Frontal cortex (tissue), 4 donors: Measurements from ENCODE around the gene MERTK. TPM values are rescaled to one million over a fixed set of nuclear protein-coding genes. Genes with fewer than 3 reads are reported as not detected.
"Not testable (repeated sequence)": the region's sequence is repeated elsewhere in the genome, so short reads cannot be mapped to it uniquely, and the experiment has no call there.

Experiments used
- DNase-seq, 2 donors: peaks; one replicate each; pipeline ENCODE4 v3.0.0; 2012; ENCODE audit warnings: low spot score in 2 of 2
- FAIRE-seq: peaks from 2 replicates; lab custom pipeline; 2012; peaks lifted over from hg19 to GRCh38; lab: Jason Lieb, UNC
- total RNA-seq: library from RNA; depleted of rRNA; stranded (reverse); fragments of >200 nt; gene quantifications from one replicate; pipeline ENCODE4 v1.2.3, GENCODE V29; 2014
- donor health status: control.
- donor health status: control.
- donor health status: control.

Gene MERTK
- total RNA-seq = 2.4 TPM

GRCh38 chr2:111897924-111898702 is at the start of gene MERTK:
TSS of gene MERTK (plus strand) at chr2:111898607. CDS start at chr2:111898736, 129 bp downstream.
- peak; percentile 86 to 95 for DNase-seq
- FAIRE-seq = no peak

- not testable (repeated sequence) for DNase-seq
These were observed 47.8 kb upstream of the MERTK start for GRCh38 chr2:111850646-111851045.

GRCh38 chr2:111852544-111852943 is 45.9 kb upstream of the MERTK start:
- not testable (repeated sequence) for FAIRE-seq, DNase-seq

More at GRCh38 chr2:111850646-111851045, 47.8 kb upstream of the MERTK start:
- peak; percentile 15 for FAIRE-seq

GRCh38 chr2:111860005-111860404 is 38.4 kb upstream of the MERTK start:
- FAIRE-seq, DNase-seq: not testable (repeated sequence)

- not testable (repeated sequence) for DNase-seq, FAIRE-seq
These were observed 33.3 kb upstream of the MERTK start for GRCh38 chr2:111865124-111865523.

GRCh38 chr2:111872806-111873205 is 25.6 kb upstream of the MERTK start:
- not testable (repeated sequence) for DNase-seq
- peak; percentile 75 for FAIRE-seq

- FAIRE-seq (no peak), DNase-seq (peak; percentile 73 to 74)
These were observed 14.5 kb upstream of the MERTK start, which contains the start of gene ANAPC1 for GRCh38 chr2:111883661-111884591. TSS of gene ANAPC1 (minus strand) at chr2:111884193. CDS start at chr2:111880825, 3,368 bp downstream.

- DNase-seq (no peak), FAIRE-seq (no peak)
These were observed 13.8 kb upstream of the MERTK start for GRCh38 chr2:111884592-111884964.

GRCh38 chr2:111896024-111896423 is 2.4 kb upstream of the MERTK start:
- FAIRE-seq = no peak
- no peak for DNase-seq

DNA sequence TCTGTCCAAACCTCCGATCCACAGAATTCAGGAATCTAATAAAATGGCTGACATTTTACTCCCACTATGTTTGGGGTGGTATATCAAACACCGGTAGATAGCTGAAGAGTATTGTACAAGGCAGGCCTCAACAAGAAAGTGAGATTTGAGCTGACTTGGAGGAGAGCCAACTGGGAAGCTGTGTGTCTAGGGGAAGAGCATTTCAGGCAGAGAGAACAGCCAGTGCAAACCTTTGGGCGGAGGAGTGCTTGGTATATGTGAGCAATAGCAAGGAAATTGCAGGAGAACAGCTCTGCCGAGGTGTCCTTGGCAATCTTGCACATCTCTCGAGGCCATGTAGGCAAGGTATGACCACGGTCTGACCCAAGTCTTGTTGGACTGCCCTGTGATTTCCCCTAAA is 1.8 kb upstream of the MERTK start:
- FAIRE-seq = no peak

DNA sequence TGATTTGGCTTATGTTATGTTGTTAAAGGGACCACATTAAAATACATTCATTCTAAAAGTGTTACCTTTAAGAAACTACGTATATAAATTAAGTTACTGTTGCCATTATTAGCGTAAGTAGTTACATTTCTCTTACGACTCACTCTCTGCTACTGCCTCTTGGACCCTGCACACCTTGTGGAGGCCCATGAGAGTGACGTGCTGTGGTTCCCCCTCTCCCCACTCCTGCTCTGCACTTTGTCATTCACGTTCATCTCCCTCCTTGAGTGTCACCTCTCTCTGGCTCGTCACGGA is 830 bp upstream of the MERTK start:
- DNase-seq (no peak), FAIRE-seq (no peak)

More for the DNA sequence above, 1.8 kb upstream of the MERTK start:
- no peak for DNase-seq

DNA sequence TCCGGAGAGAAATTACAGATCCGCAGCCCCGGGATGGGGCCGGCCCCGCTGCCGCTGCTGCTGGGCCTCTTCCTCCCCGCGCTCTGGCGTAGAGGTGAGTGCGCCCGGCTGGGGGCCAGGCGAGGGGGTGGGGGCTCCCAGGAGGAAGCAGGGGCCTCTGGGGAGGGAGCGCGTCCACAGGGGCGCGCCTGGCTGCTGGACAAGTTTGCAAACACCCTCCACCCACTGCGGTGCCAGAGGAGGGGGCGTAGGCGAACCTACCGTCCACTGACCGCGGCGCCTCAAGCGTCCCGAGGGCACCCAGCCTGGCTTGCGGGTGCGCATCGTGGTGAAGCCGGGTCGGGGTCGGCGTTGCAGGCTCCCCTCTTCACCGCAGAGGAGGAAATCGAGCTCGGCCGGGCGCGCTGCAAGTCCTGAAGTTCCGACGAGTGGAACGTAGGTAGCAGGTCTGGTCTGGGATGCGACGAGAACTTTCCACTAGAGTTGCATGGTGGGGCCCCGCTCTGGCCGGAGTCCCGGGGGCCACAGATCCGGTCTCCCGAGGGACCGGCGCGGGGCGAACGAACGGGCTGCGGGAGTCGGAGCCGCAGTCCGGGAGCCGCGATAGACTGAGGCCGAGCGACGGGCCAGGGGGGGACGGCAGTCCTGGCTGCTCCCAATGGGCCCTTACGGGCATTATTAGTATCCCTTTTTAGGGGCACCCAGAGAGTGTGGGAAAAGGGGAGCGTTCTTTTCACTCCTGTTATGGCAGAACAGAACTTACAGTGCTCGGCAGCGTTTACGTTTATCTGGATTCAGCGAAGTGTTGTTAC is 502 bp downstream of the MERTK start:
- DNase-seq = peak in 1 of 2 donors; percentile 25
- no peak for FAIRE-seq

- no peak for FAIRE-seq
- no peak for DNase-seq
These were observed 2.5 kb downstream of the MERTK start for GRCh38 chr2:111900859-111901258.

- FAIRE-seq (no peak), DNase-seq (no peak)
These were observed 5.1 kb downstream of the MERTK start for GRCh38 chr2:111903516-111903915.

- no peak for FAIRE-seq
- DNase-seq = no peak
These were observed 5.6 kb downstream of the MERTK start for GRCh38 chr2:111903930-111904439.

DNA sequence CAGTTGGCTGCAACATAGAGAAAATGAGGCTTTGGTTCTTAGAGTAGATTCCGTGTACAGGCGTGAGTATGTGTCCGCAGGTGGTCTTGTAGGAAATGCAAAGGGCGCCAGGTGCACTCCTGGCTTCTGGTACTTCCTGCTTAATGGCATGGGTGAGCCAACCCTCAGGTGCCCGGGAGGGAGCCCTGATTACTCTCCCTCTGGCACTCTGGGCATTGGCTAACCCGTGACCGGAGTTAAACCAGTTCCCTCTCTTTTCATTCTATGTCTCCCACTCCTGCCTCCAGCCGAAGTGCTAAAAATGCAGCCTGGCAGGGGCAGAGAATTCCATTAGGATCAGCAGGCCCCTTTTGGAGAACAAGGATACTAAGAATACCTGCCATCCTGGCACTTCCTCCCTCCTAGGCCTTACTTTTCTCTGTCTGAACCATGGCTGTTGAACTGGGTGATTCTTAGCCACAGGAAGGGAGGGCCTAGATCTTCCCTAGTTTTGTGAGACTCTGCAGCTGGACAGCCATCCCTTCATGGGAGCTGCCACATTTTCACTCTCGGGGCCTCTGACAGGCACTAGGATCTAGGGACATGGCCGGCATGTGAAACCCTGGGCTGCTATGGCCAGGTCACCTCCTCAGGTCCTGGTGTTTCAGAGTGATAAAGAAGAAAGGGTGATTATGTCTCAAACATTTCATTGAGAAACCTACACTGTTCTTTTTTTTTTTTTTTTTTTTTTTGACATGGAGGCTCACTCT is 6.5 kb downstream of the MERTK start:
- no peak for FAIRE-seq
- DNase-seq = no peak

DNA sequence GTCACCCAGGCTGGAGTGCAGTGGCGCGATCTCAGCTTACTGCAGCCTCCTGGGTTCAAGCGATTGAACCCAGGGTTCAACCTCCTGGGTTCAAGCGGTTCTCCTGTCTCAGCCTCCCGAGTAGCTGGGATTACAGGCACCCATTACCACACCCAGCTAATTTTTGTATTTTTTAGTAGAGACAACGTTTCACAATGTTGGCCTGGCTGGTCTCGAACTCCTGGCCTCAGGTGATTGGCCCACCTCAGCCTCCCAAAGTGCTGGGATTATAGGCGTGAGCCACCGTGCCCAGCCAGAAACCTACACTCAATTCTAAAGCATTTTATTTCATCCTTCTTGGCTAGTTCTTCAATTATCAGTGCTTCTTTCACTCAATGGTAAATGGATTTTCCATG is 7.1 kb downstream of the MERTK start:
- not testable (repeated sequence) for DNase-seq, FAIRE-seq

DNA sequence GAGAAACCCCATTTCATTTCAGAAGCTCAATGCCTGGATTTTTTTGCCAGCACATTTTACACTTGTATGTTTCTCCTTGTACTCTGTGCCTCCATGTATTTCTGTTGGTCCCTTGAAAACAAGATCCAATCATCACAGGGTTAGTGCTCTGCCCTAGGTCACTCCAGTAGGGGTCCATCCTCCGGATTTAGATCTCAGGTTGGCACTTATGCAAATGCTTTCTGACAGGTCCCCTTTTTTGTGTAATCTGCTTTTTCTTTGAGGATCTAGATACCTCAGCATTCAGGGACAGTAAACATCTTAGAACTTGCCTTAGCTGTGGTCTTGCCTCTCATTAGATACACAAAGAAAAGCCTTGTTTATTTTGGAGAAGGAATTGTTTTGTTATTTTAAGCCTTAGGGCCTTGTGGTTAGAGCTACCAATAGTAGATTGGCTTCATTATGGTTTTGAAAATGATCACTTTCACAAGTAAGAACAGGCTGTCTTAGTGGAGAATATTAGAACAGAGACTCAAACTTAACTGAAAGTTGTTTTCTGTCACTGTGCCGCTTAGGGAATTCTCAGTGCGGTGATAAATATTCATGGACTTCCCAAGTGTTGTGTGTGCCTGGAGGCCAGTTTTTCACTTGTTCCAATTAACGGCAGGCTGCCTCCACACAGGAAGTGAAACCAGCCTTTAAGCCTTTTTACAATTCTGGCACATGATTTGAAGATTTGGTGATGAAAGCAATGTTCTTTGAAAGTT is 7.8 kb downstream of the MERTK start:
- FAIRE-seq = no peak
- DNase-seq = peak in 1 of 2 donors; percentile 26
